Activated CD8-positive, alpha-beta T cell treated with anti-CD3 and anti-CD28 coated beads for 36 hours (primary cell): ENCODE results near the gene NUDT9. TPM values are rescaled to one million over a fixed set of nuclear protein-coding genes. Genes with fewer than 3 reads are reported as not detected.
"Not testable (repeated sequence)": the region's sequence is repeated elsewhere in the genome, so short reads cannot be mapped to it uniquely, and the experiment has no call there.

ENCODE experiments used
- ATAC-seq: fragments of 200-7000 bp; cut with Tn5 transposase; one replicate; pipeline ENCODE4 v1.10.0; 2021; ENCODE audit warnings: mild to moderate bottlenecking, moderate library complexity
- CTCF ChIA-PET: fragments of 350-600 bp; sonication (Branson Sonifier 250); formaldehyde crosslinking; loops from one replicate; lab custom pipeline; 2021; ENCODE audit warnings: antibody characterized with exemption; lab: Charles Lee
- POLR2A ChIA-PET: fragments of 350-600 bp; sonication (Branson Sonifier 250); formaldehyde crosslinking; loops from one replicate; lab custom pipeline; 2021; ENCODE audit warnings: antibody characterized with exemption; lab: Charles Lee
- DNase-seq: peaks from one replicate; pipeline ENCODE4 v3.0.0-alpha.2; 2020
- H3K27ac Mint-ChIP-seq: one replicate; pipeline ENCODE4 v1.8.0; 2021; ENCODE audit warnings: mild to moderate bottlenecking, mixed read lengths
- H3K27me3 Mint-ChIP-seq: one replicate; pipeline ENCODE4 v1.8.0; 2021; ENCODE audit warnings: mixed read lengths
- H3K36me3 Mint-ChIP-seq: one replicate; pipeline ENCODE4 v1.8.0; 2021; ENCODE audit warnings: low read depth, mixed read lengths
- H3K4me1 Mint-ChIP-seq: one replicate; pipeline ENCODE4 v1.8.0; 2021; ENCODE audit warnings: low read depth, mixed read lengths
- H3K4me3 Mint-ChIP-seq: one replicate; pipeline ENCODE4 v1.8.0; 2021; ENCODE audit warnings: mild to moderate bottlenecking, moderate library complexity, mixed read lengths
- H3K9me3 Mint-ChIP-seq: one replicate; pipeline ENCODE4 v1.8.0; 2021; ENCODE audit warnings: mixed read lengths
- CTCF ChIP-seq: fragments of 200-600 bp; IDR thresholded peaks from one replicate; pipeline ENCODE4 v1.8.0; 2022; ENCODE audit warnings: antibody characterized with exemption, mild to moderate bottlenecking
- intact Hi-C: fragments of 100-400 bp; cut with micrococcal nuclease; formaldehyde crosslinking; loops from one replicate; pipeline ENCODE4 v1.10.0; 2022
- total RNA-seq, 2 experiments: library from RNA; stranded (reverse); gene quantifications; one replicate each; pipeline ENCODE4 v1.2.3, GENCODE V29; 2021

The NUDT9 gene
- total RNA-seq, 2 experiments from 2014 or later, result 11.9 to 12.3 TPM

- DNase-seq (no peak), ATAC-seq (no peak)
- no peak for TF ChIP-seq CTCF
- intact Hi-C loops, result no loop called here
- ChIA-PET POLR2A (no interaction called here), CTCF (no interaction called here)
- H3K9me3 Mint-ChIP-seq, result peaks cover 5% of the 10 kb centered on the region
- H3K36me3 Mint-ChIP-seq, result peaks cover 25% of the 10 kb centered on the region
- H3K27ac Mint-ChIP-seq, result peak overlapping the region; percentile 43
- H3K27me3 Mint-ChIP-seq, result no peaks in the 10 kb centered on the region
- peaks cover 34% of the 10 kb centered on the region for H3K4me1 Mint-ChIP-seq
- no peak overlapping the region for H3K4me3 Mint-ChIP-seq
Measured at GRCh38 chr4:87382931-87383330, 39.4 kb upstream of the NUDT9 start.

GRCh38 chr4:87384466-87385132 lies 37.8 kb upstream of the NUDT9 start:
- POLR2A ChIA-PET, DNase-seq, H3K4me3 Mint-ChIP-seq, ATAC-seq, H3K9me3 Mint-ChIP-seq, H3K27ac Mint-ChIP-seq, H3K27me3 Mint-ChIP-seq, intact Hi-C loops: not testable (repeated sequence)
- Mint-ChIP-seq H3K36me3 (peaks cover 31% of the 10 kb centered on the region), H3K4me1 (peaks cover 47% of the 10 kb centered on the region)
- CTCF ChIA-PET, result interaction anchor here (1.2 to 1.5 kb wide), 2 partner anchors 9 to 10 kb away, joined by 3 to 6 read pairs; no protein-coding TSS in a partner anchor

- intact Hi-C loops, result no loop called here
- DNase-seq, result no peak
- H3K4me1 Mint-ChIP-seq, result peaks cover 58% of the 10 kb centered on the region
- no peak overlapping the region for H3K4me3 Mint-ChIP-seq
- peaks cover 5% of the 10 kb centered on the region for H3K9me3 Mint-ChIP-seq
- no peak for ATAC-seq
- CTCF ChIA-PET, result interaction anchor here (1.2 to 3.1 kb wide), 2 partner anchors 11 to 33 kb away, joined by 3 to 17 read pairs; no protein-coding TSS in a partner anchor
- no peak overlapping the region for H3K27ac Mint-ChIP-seq
- no peaks in the 10 kb centered on the region for H3K27me3 Mint-ChIP-seq
- peaks cover 29% of the 10 kb centered on the region for H3K36me3 Mint-ChIP-seq
- TF ChIP-seq CTCF, result no peak
- POLR2A ChIA-PET, result no interaction called here
Measured at GRCh38 chr4:87387237-87387636, 35.1 kb upstream of the NUDT9 start.

GRCh38 chr4:87388901-87389300 lies 33.5 kb upstream of the NUDT9 start:
- peak overlapping the region; percentile 2 for H3K27ac Mint-ChIP-seq
- H3K4me1 Mint-ChIP-seq, result peaks cover 47% of the 10 kb centered on the region
- no peaks in the 10 kb centered on the region for H3K27me3 Mint-ChIP-seq
- ATAC-seq (no peak), DNase-seq (no peak)
- peaks cover 5% of the 10 kb centered on the region for H3K9me3 Mint-ChIP-seq
- ChIA-PET CTCF (interaction anchor here (1.2 to 3.1 kb wide), 5 partner anchors 9 to 460 kb away, joined by 3 to 17 read pairs (median 4); no protein-coding TSS in a partner anchor), POLR2A (no interaction called here)
- no peak for TF ChIP-seq CTCF
- peak overlapping the region; percentile 87 for H3K4me3 Mint-ChIP-seq
- intact Hi-C loops, result no loop called here
- peaks cover 26% of the 10 kb centered on the region for H3K36me3 Mint-ChIP-seq

- peaks cover 47% of the 10 kb centered on the region for H3K4me1 Mint-ChIP-seq
- not testable (repeated sequence) for H3K27me3 Mint-ChIP-seq, ATAC-seq, DNase-seq, H3K9me3 Mint-ChIP-seq
- H3K4me3 Mint-ChIP-seq, result peak overlapping the region; percentile 87
- ChIA-PET POLR2A (interaction anchor here (0.9 to 3.3 kb wide), 7 partner anchors 14 to 32 kb away, joined by 3 to 22 read pairs (median 5); partner anchors contain the start of gene NUDT9), CTCF (interaction anchor here (1.0 to 2.4 kb wide), 12 partner anchors 8 to 77 kb away, joined by 3 to 14 read pairs (median 3); partner anchors contain the start of gene NUDT9)
- intact Hi-C loops, result loop anchor here (2.0 kb wide), 1 partner anchor 33 kb away; the partner anchor contains the start of gene NUDT9
- peaks cover 20% of the 10 kb centered on the region for H3K36me3 Mint-ChIP-seq
- peak overlapping the region; percentile 89 for H3K27ac Mint-ChIP-seq
Measured at GRCh38 chr4:87390055-87390454, 32.3 kb upstream of the NUDT9 start.

- Mint-ChIP-seq H3K27me3 (no peaks in the 10 kb centered on the region), H3K27ac (peak overlapping the region; percentile 89), H3K9me3 (peaks cover 2% of the 10 kb centered on the region), H3K4me3 (peak overlapping the region; percentile 87), H3K36me3 (peaks cover 18% of the 10 kb centered on the region), H3K4me1 (peaks cover 47% of the 10 kb centered on the region)
- ChIA-PET CTCF (interaction anchor here (1.0 to 2.4 kb wide), 10 partner anchors 9 to 76 kb away, joined by 3 to 14 read pairs (median 3); partner anchors contain the start of gene NUDT9), POLR2A (interaction anchor here (0.7 to 3.3 kb wide), 11 partner anchors 10 to 32 kb away, joined by 3 to 22 read pairs (median 4); partner anchors contain the start of gene NUDT9)
- intact Hi-C loops, result loop anchor here (2.0 kb wide), 1 partner anchor 32 kb away; the partner anchor contains the start of gene NUDT9
- ATAC-seq, result peak; percentile 5
- TF ChIP-seq CTCF, result no peak
- no peak for DNase-seq
Measured at GRCh38 chr4:87390551-87390890, 31.9 kb upstream of the NUDT9 start.
